ENCODE data around the gene PDGFRA. TPM values are rescaled to one million over a fixed set of nuclear protein-coding genes. Genes with fewer than 3 reads are reported as not detected.

PDGFRA gene
- total RNA-seq, 6 experiments from 2014 or later: 7.0 to 32.6 (median 13.6) TPM

GRCh38 chr4:54217642-54218495 is 11.2 kb upstream of the PDGFRA start:
- Histone ChIP-seq H3K27me3 (no peaks in the 10 kb centered on the region), H3K4me3 (peak overlapping the region; percentile 30 to 34 (median 33)), H3K9me3 (no peaks in the 10 kb centered on the region), H3K36me3 (no peaks in the 10 kb centered on the region), H3K4me1 (no peaks in the 10 kb centered on the region), H3K27ac (no peak overlapping the region)
- DNase-seq (peak; percentile 51 to 72 (median 62)), ATAC-seq (peak; percentile 96 to 98 (median 97))
- TF ChIP-seq CTCF (IDR thresholded peaks at IDR 0.05): peak; percentile 86 to 93 (median 90)
- TF ChIP-seq POLR2A (IDR thresholded peaks at IDR 0.05): no peak
- WGBS (ENCODE audit: insufficient coverage, low coverage, low lambda C conversion rate, missing lambda C conversion rate): 2% methylated on average over 22 of the region's 23 CpGs
- intact Hi-C loops (cut with DNase I): no loop called here

GRCh38 chr4:54218736-54219135 is 10.4 kb upstream of the PDGFRA start:
- no peaks in the 10 kb centered on the region for H3K9me3 ChIP-seq
- no peaks in the 10 kb centered on the region for H3K4me1 ChIP-seq
- ATAC-seq: no peak
- 52% methylated on average over 5 of the region's 6 CpGs for WGBS (ENCODE audit: insufficient coverage, low coverage, low lambda C conversion rate, missing lambda C conversion rate)
- intact Hi-C loops (cut with DNase I): no loop called here
- no peak overlapping the region for H3K4me3 ChIP-seq
- no peak for TF ChIP-seq POLR2A (IDR thresholded peaks at IDR 0.05)
- TF ChIP-seq CTCF (IDR thresholded peaks at IDR 0.05): no peak
- no peak for DNase-seq
- H3K36me3 ChIP-seq: no peaks in the 10 kb centered on the region
- H3K27me3 ChIP-seq: no peaks in the 10 kb centered on the region
- H3K27ac ChIP-seq: no peak overlapping the region

GRCh38 chr4:54224996-54225597 is 4.0 kb upstream of the PDGFRA start:
- no peak for DNase-seq
- intact Hi-C loops (cut with DNase I): loop anchor here (5.0 to 10.0 kb wide), 4 partner anchors 298 to 410 kb away; no protein-coding TSS in a partner anchor
- H3K27ac ChIP-seq: no peak overlapping the region
- no peak overlapping the region for H3K4me3 ChIP-seq
- TF ChIP-seq CTCF (IDR thresholded peaks at IDR 0.05): no peak
- no peak for TF ChIP-seq POLR2A (IDR thresholded peaks at IDR 0.05)
- no peaks in the 10 kb centered on the region for H3K36me3 ChIP-seq
- ATAC-seq: no peak
- no peaks in the 10 kb centered on the region for H3K9me3 ChIP-seq
- 51% methylated on average over 2 of the region's 6 CpGs for WGBS (ENCODE audit: insufficient coverage, low coverage, low lambda C conversion rate, missing lambda C conversion rate)
- H3K4me1 ChIP-seq: peaks cover 0 to 25% (median 8%) of the 10 kb centered on the region in 4 donors
- peaks cover 0 to 12% of the 10 kb centered on the region in 2 donors for H3K27me3 ChIP-seq

- peaks cover 0 to 32% (median 10%) of the 10 kb centered on the region in 4 donors for H3K4me1 ChIP-seq
- peaks cover 0 to 16% of the 10 kb centered on the region in 2 donors for H3K27me3 ChIP-seq
- ATAC-seq (peak in 3 of 4 donors; percentile 29 to 50 (median 33)), DNase-seq (peak in 1 of 3 donors; percentile 28)
- H3K36me3 ChIP-seq: no peaks in the 10 kb centered on the region
- H3K9me3 ChIP-seq: no peaks in the 10 kb centered on the region
- H3K27ac ChIP-seq: peak overlapping the region in 1 of 3 donors; percentile 22
- intact Hi-C loops (cut with DNase I): loop anchor here (10.0 kb wide), 2 partner anchors 321 to 411 kb away; no protein-coding TSS in a partner anchor
- peak overlapping the region; percentile 27 to 43 (median 30) for H3K4me3 ChIP-seq
- TF ChIP-seq POLR2A (IDR thresholded peaks at IDR 0.05) (no peak), CTCF (IDR thresholded peaks at IDR 0.05) (no peak)
- WGBS (ENCODE audit: insufficient coverage, low coverage, low lambda C conversion rate, missing lambda C conversion rate): 19% methylated on average over 31 of the region's 33 CpGs
Observed at GRCh38 chr4:54225598-54226403, 3.3 kb upstream of the PDGFRA start.
